SK-N-SH (cell line): Measurements from ENCODE around the gene RPS6KA2.

ENCODE experiments used
- CHD2 ChIP-seq: fragments of 150-350 bp; IDR thresholded peaks from 2 replicates; pipeline ENCODE4 v1.6.1; 2018; ENCODE audit warnings: low read length; ENCODE audit not compliant: partially characterized antibody
- EP300 ChIP-seq, 2 experiments: IDR thresholded peaks; 2 replicates each; pipeline versions ENCODE4 v1.4.0 to v1.6.1; 2012; ENCODE audit warnings: borderline replicate concordance in 1 of 2, low read depth in 1 of 2, low read length in 1 of 2
- EZH2phosphoT487 ChIP-seq: fragments of 200-600 bp; sonication (generic); IDR thresholded peaks from 2 replicates; pipeline ENCODE4 v1.6.1; 2017; ENCODE audit warnings: low read depth, mixed run types, mild to moderate bottlenecking, antibody characterized with exemption, moderate library complexity, borderline replicate concordance
- NFIC ChIP-seq: IDR thresholded peaks from 2 replicates; pipeline ENCODE4 v1.4.0; 2012; ENCODE audit warnings: borderline replicate concordance
- SIN3A ChIP-seq: IDR thresholded peaks from 2 replicates; pipeline ENCODE4 v1.6.1; 2012; ENCODE audit warnings: low read depth, mild to moderate bottlenecking, low read length, moderate library complexity, borderline replicate concordance
- TF ChIP-seq, protein P1 (sequence below): fragments of 200-600 bp; sonication (generic); IDR thresholded peaks from 2 replicates; pipeline ENCODE4 v1.6.1; 2017; ENCODE audit warnings: antibody characterized with exemption, mild to moderate bottlenecking, moderate library complexity
- TF ChIP-seq, protein P2 (sequence below): IDR thresholded peaks from 2 replicates; pipeline ENCODE4 v1.4.0; 2012; ENCODE audit warnings: low read depth, borderline replicate concordance

DNA sequence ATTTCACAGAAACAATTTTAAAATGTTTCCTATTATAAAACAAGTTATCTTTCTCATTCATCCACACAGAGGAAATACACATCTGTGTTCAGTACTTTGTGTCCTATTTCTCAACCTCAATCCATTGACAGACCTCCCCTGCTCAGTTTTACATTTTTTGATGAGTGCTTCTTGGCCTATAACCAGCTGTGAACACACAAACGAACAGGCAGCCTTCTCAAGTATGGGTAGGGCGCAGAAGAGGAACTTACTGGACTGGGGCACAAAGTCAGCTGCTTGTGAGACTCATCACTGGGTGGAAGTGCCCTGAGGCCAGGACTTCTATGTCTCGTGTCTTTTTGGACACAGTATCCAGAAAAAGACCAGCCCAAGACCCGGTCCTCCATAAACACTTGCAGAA, 2.8 kb downstream of the RPS6KA2 start:
- TF ChIP-seq EP300 (IDR thresholded peaks at IDR 0.05; ENCODE audit: borderline replicate concordance in 1 of 2, low read depth in 1 of 2, low read length in 1 of 2): no peak
- TF ChIP-seq NFIC: no peak; the same call in 1 of the 2 replicates
- no peak for TF ChIP-seq SIN3A
- no peak for TF ChIP-seq EZH2phosphoT487
- TF ChIP-seq, protein P1, sequence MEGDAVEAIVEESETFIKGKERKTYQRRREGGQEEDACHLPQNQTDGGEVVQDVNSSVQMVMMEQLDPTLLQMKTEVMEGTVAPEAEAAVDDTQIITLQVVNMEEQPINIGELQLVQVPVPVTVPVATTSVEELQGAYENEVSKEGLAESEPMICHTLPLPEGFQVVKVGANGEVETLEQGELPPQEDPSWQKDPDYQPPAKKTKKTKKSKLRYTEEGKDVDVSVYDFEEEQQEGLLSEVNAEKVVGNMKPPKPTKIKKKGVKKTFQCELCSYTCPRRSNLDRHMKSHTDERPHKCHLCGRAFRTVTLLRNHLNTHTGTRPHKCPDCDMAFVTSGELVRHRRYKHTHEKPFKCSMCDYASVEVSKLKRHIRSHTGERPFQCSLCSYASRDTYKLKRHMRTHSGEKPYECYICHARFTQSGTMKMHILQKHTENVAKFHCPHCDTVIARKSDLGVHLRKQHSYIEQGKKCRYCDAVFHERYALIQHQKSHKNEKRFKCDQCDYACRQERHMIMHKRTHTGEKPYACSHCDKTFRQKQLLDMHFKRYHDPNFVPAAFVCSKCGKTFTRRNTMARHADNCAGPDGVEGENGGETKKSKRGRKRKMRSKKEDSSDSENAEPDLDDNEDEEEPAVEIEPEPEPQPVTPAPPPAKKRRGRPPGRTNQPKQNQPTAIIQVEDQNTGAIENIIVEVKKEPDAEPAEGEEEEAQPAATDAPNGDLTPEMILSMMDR: no peak
- TF ChIP-seq CHD2: no peak
- TF ChIP-seq, protein P2, sequence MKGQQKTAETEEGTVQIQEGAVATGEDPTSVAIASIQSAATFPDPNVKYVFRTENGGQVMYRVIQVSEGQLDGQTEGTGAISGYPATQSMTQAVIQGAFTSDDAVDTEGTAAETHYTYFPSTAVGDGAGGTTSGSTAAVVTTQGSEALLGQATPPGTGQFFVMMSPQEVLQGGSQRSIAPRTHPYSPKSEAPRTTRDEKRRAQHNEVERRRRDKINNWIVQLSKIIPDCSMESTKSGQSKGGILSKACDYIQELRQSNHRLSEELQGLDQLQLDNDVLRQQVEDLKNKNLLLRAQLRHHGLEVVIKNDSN: no peak
